ENCODE data around the gene ZDHHC14.

ZDHHC14 gene

GRCh38 chr6:157539421-157539822 lies 158.4 kb downstream of the ZDHHC14 start:
- no peak for DNase-seq

- no peak for DNase-seq
Observed at GRCh38 chr6:157539900-157540752, 159.1 kb downstream of the ZDHHC14 start.

GRCh38 chr6:157541618-157542413 lies 160.8 kb downstream of the ZDHHC14 start:
- no peak for DNase-seq

- DNase-seq, result no peak
Observed at GRCh38 chr6:157542414-157543160, 161.6 kb downstream of the ZDHHC14 start.

- no peak for DNase-seq
Observed at GRCh38 chr6:157546321-157546720, 165.3 kb downstream of the ZDHHC14 start.

DNA sequence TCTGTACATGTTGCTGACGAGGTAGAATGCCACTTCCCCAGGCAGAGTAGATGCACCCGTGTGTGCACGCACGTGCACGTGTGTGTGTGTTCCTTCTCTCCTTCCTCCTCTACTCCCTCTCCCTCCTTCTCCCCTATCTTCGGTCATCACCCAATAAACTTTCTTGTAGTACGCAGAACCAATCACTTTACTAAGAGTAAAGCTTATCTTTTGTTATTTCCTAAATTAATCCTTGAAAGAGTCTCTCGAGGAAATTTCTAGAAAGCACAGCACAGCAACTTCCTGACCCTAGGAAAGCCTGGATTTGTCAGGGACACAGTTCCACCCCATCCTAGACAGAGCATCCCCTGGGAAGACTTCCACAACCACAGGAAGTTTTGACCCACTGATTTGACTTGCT lies 166.1 kb downstream of the ZDHHC14 start:
- DNase-seq, result no peak

- DNase-seq, result no peak
Observed at GRCh38 chr6:157548635-157549467, 167.9 kb downstream of the ZDHHC14 start.

- DNase-seq, result no peak
Observed at GRCh38 chr6:157549468-157549745, 168.4 kb downstream of the ZDHHC14 start.

- no peak for DNase-seq
Observed at GRCh38 chr6:157550114-157550989, 169.4 kb downstream of the ZDHHC14 start.

DNA sequence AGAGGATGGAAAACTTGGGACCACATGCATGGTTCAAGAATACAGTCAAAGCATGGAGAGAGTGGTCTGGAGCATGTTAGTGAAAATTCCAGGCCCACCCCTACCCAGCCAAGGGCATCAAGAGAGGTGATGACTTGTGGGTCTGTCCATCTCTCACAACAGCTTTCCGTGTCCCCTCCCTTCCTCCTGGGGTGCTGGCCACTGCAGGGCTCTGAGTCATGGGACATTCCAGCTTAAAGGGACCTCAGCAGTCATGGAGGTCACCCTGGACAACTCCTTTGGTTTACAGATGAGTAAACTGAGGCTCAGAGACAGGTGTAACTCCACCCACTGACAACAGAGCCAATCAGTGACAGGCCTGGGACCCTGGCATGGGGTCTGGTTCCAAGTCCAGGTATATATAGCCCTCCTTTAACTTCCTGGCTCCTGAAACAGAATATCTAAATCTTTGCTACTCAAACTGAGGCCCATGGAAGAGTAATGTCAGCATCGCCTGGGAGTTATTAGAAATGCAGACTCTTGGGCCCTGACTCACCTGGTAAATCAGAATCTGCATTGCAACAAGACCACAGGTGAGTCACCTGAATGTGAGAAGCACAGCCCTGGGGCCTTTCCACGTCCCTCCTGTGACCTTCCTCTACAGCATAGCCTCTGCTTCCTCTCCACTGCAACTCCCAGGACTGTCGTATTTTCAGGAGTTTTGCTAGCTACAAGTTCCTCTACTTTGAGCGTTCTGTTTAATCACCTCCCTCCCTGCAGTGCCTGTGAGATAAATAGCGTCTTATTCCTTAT lies 170.2 kb downstream of the ZDHHC14 start:
- DNase-seq, result no peak

GRCh38 chr6:157552081-157552747 lies 171.2 kb downstream of the ZDHHC14 start:
- no peak for DNase-seq

- no peak for DNase-seq
Observed at GRCh38 chr6:157552820-157553485, 172.0 kb downstream of the ZDHHC14 start.

DNA sequence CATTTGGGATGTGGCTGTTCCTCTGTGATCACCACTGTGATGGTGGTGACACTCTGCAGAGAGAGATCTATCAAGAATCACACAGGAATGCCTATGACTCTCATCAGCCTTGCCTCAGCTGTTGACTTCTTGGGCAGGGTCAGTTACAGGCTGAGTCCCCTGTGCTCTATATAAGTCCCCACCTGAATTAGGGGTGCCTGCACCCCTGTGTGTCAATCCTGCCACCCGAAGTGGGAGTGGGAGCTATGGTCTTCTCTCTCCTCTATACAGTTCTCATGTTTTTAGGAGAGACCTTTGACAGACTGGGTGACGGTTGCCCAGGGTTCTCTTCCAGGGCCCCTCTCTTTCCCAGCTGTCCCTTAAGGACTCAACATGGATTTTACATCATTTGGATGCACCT lies 173.8 kb downstream of the ZDHHC14 start:
- no peak for DNase-seq

GRCh38 chr6:157555455-157556143 lies 174.6 kb downstream of the ZDHHC14 start:
- DNase-seq, result no peak

- no peak for DNase-seq
Observed at GRCh38 chr6:157556144-157556645, 175.2 kb downstream of the ZDHHC14 start.

- no peak for DNase-seq
Observed at GRCh38 chr6:157556671-157557430, 175.9 kb downstream of the ZDHHC14 start.

- DNase-seq, result no peak
Observed at GRCh38 chr6:157557559-157557958, 176.6 kb downstream of the ZDHHC14 start.

DNA sequence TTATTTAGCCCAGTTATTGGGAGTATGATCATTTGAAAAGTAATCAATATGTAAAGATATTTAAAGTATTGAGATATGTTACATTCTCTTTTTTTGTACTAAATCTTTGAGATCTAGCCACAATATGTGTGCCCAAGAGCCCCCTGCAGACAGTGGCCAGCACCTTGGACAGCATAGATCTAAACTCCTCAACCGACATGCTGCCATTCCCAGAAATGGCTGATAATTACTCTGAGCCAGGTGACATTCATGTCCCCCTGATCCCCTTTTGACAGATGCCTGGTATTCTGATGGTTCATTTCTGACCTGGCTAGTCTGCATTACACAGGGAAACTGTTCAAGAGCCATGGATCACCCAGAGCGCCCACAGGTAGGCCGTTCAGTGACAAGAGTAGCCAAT lies 177.1 kb downstream of the ZDHHC14 start:
- DNase-seq, result no peak
